OCI-LY1 (cell line): ENCODE results near the gene C9orf72.

ENCODE experiments used
- CTCF ChIP-seq: fragments of 200-600 bp; sonication (generic), shearing (Covaris generic); IDR thresholded peaks from 2 replicates; pipeline ENCODE4 v1.5.1; 2017; ENCODE audit warnings: mild to moderate bottlenecking, antibody characterized with exemption, low read length, moderate library complexity, mixed read lengths
- EZH2 ChIP-seq: fragments of 200-600 bp; sonication (generic), shearing (Covaris generic); IDR thresholded peaks from 2 replicates; pipeline ENCODE4 v1.8.0; 2017; ENCODE audit warnings: borderline replicate concordance, mixed run types, mild to moderate bottlenecking, antibody characterized with exemption, low read length, moderate library complexity, mixed read lengths

- TF ChIP-seq CTCF, result no peak
- no peak for TF ChIP-seq EZH2
Observed at GRCh38 chr9:27518006-27518405, 55.3 kb downstream of the C9orf72 start.
